Liver (tissue), 9 donors: Measurements from ENCODE around the gene VIL1. TPM values are rescaled to one million over a fixed set of nuclear protein-coding genes. Genes with fewer than 3 reads are reported as not detected.
A peak's percentile ranks its signal among the peaks of the same experiment; 100 is the strongest.

Experiments used
- DNase-seq: peaks from one replicate; pipeline ENCODE4 v3.0.0-alpha.2; 2017; ENCODE audit warnings: low spot score
- H3K27ac ChIP-seq, 2 donors: one replicate each; pipeline ENCODE4 v1.7.0; 2013; ENCODE audit warnings: inconsistent platforms in 2 of 2, low read length in 2 of 2, control low read depth in 1 of 2, low read depth in 1 of 2, mild to moderate bottlenecking in 1 of 2
- H3K27me3 ChIP-seq, 4 donors: one replicate each; pipeline versions ENCODE4 v1.6.1 to v1.7.0; 2013; ENCODE audit warnings: low read length in 3 of 4, inconsistent platforms in 1 of 4, mild to moderate bottlenecking in 1 of 4, moderate library complexity in 1 of 4; ENCODE audit not compliant: control insufficient read depth in 4 of 4, insufficient read depth in 4 of 4
- H3K36me3 ChIP-seq, 4 donors: one replicate each; pipeline versions ENCODE4 v1.6.1 to v1.7.0; 2013; ENCODE audit warnings: low read length in 3 of 4, mild to moderate bottlenecking in 3 of 4, low read depth in 1 of 4, moderate library complexity in 1 of 4; ENCODE audit not compliant: control insufficient read depth in 4 of 4, insufficient read depth in 3 of 4
- H3K4me1 ChIP-seq, 4 donors: one replicate each; pipeline versions ENCODE4 v1.6.1 to v1.7.0; 2013; ENCODE audit warnings: low read length in 3 of 4, mild to moderate bottlenecking in 3 of 4, moderate library complexity in 1 of 4; ENCODE audit not compliant: control insufficient read depth in 4 of 4, insufficient read depth in 4 of 4
- H3K4me3 ChIP-seq, 3 donors: one replicate each; pipeline versions ENCODE4 v1.6.1 to v1.7.0; 2013; ENCODE audit warnings: low read length in 3 of 3, control low read depth in 1 of 3, low read depth in 1 of 3, mild to moderate bottlenecking in 1 of 3
- H3K9ac ChIP-seq, 2 donors: one replicate each; pipeline ENCODE4 v1.7.0; 2013; ENCODE audit warnings: low read length in 2 of 2, mild to moderate bottlenecking in 2 of 2, moderate library complexity in 2 of 2, control low read depth in 1 of 2, low read depth in 1 of 2
- H3K9me3 ChIP-seq, 4 donors: one replicate each; pipeline versions ENCODE4 v1.6.1 to v1.7.0; 2013; ENCODE audit warnings: low read length in 3 of 4; ENCODE audit not compliant: control insufficient read depth in 4 of 4
- ATF3 ChIP-seq: IDR thresholded peaks from 2 replicates; pipeline ENCODE4 v1.6.1; 2016; ENCODE audit warnings: antibody characterized with exemption
- CTCF ChIP-seq: fragments of 150-350 bp; IDR thresholded peaks from 2 replicates; pipeline ENCODE4 v1.5.1; 2017; ENCODE audit warnings: improper control_type of control experiment, low read depth, low read length; ENCODE audit not compliant: missing input control
- EGR1 ChIP-seq, 2 donors: IDR thresholded peaks; 2 replicates each; pipeline ENCODE4 v1.6.1; 2016 to 2018; ENCODE audit warnings: antibody characterized with exemption in 2 of 2, low read depth in 2 of 2
- FOXA1 ChIP-seq: IDR thresholded peaks from 2 replicates; pipeline ENCODE4 v1.6.1; 2016; ENCODE audit warnings: antibody characterized with exemption
- FOXA2 ChIP-seq: IDR thresholded peaks from 2 replicates; pipeline ENCODE4 v1.6.1; 2016; ENCODE audit warnings: antibody characterized with exemption
- GABPA ChIP-seq, 2 donors: IDR thresholded peaks in 1 of 2; conservative IDR thresholded peaks in 1 of 2; 2 replicates each; pipeline ENCODE4 v1.6.1; 2016; ENCODE audit warnings: antibody characterized with exemption in 2 of 2, mild to moderate bottlenecking in 1 of 2, moderate library complexity in 1 of 2
- HNF4A ChIP-seq, 2 donors: conservative IDR thresholded peaks; 2 replicates each; pipeline ENCODE4 v1.6.1; 2016; ENCODE audit warnings: antibody characterized with exemption in 2 of 2, mild to moderate bottlenecking in 2 of 2
- HNF4G ChIP-seq: IDR thresholded peaks from 2 replicates; pipeline ENCODE4 v1.6.1; 2016; ENCODE audit warnings: antibody characterized with exemption
- JUND ChIP-seq, 2 donors: IDR thresholded peaks; 2 replicates each; pipeline ENCODE4 v1.6.1; 2016; ENCODE audit warnings: antibody characterized with exemption in 2 of 2
- MAX ChIP-seq: IDR thresholded peaks from 2 replicates; pipeline ENCODE4 v1.6.1; 2016; ENCODE audit warnings: antibody characterized with exemption
- NR2F2 ChIP-seq: IDR thresholded peaks from 2 replicates; pipeline ENCODE4 v1.6.1; 2016; ENCODE audit warnings: antibody characterized with exemption
- RAD21 ChIP-seq, 2 donors: IDR thresholded peaks; 2 replicates each; pipeline ENCODE4 v1.6.1; 2016; ENCODE audit warnings: antibody characterized with exemption in 2 of 2, mild to moderate bottlenecking in 2 of 2
- REST ChIP-seq: IDR thresholded peaks from 2 replicates; pipeline ENCODE4 v1.6.1; 2016; ENCODE audit warnings: antibody characterized with exemption, mild to moderate bottlenecking
- RXRA ChIP-seq, 2 donors: IDR thresholded peaks; 2 replicates each; pipeline ENCODE4 v1.6.1; 2017 to 2018; ENCODE audit warnings: antibody characterized with exemption in 2 of 2, mild to moderate bottlenecking in 1 of 2
- SP1 ChIP-seq: IDR thresholded peaks from 2 replicates; pipeline ENCODE4 v1.6.1; 2018; ENCODE audit warnings: antibody characterized with exemption, mild to moderate bottlenecking
- TAF1 ChIP-seq: conservative IDR thresholded peaks from 2 replicates; pipeline ENCODE4 v1.6.1; 2016; ENCODE audit warnings: antibody characterized with exemption, mild to moderate bottlenecking
- YY1 ChIP-seq: IDR thresholded peaks from 2 replicates; pipeline ENCODE4 v1.6.1; 2016; ENCODE audit warnings: antibody characterized with exemption, mild to moderate bottlenecking
- ZBTB33 ChIP-seq: IDR thresholded peaks from 2 replicates; pipeline ENCODE4 v1.6.1; 2016; ENCODE audit warnings: antibody characterized with exemption
- WGBS: extraction: QIAGEN DNeasy Blood & Tissue Kit; methylation state at CpG from one replicate; pipeline ENCODE4 v1.1.7; 2013; 5-methylcytosine and 5-hydroxymethylcytosine counted together
- polyA plus RNA-seq, 2 donors: library from polyadenylated mRNA; stranded (reverse) in 1 of 2; unstranded in 1 of 2; fragments of 200-250 nt in 1 of 2; fragments of >200 nt in 1 of 2; fragmentation: Nextera tagmentation in 1 of 2; extraction: Ambion mirVana in 1 of 2; gene quantifications; one replicate each; pipeline versions ENCODE4 v1.2.1 to v1.2.3, GENCODE V29; 2013 to 2015
- total RNA-seq, 2 donors: library from RNA; depleted of rRNA; stranded (reverse); fragments of >200 nt; gene quantifications; one replicate each; pipeline ENCODE4 v1.2.3, GENCODE V29; 2014
- donor health status: healthy.
- donor health status: healthy.
- donor health status: healthy.
- donor health status: healthy.
- donor health status: healthy.

Gene VIL1
- total and polyA plus RNA-seq, 4 donors, result 16.4 to 72.0 (median 31.6) TPM

GRCh38 chr2:218447072-218447471 lies 28.1 kb downstream of the VIL1 start:
- DNase-seq, result no peak

GRCh38 chr2:218448934-218449333 lies 30.0 kb downstream of the VIL1 start:
- H3K9me3 ChIP-seq, result no peaks in the 10 kb centered on the region
- peak overlapping the region in 1 of 2 donors; percentile 28 for H3K27ac ChIP-seq
- H3K27me3 ChIP-seq, result no peaks in the 10 kb centered on the region
- H3K9ac ChIP-seq, result no peak overlapping the region
- no peak overlapping the region for H3K4me3 ChIP-seq
- peaks cover 10 to 24% (median 12%) of the 10 kb centered on the region in 4 donors for H3K4me1 ChIP-seq
- 56% methylated on average over 3 of the region's 3 CpGs for WGBS
- H3K36me3 ChIP-seq, result peaks cover 7 to 35% (median 19%) of the 10 kb centered on the region in 4 donors
- TF ChIP-seq FOXA2 (peak; percentile 41), CTCF (no peak), GABPA (IDR thresholded peaks at IDR 0.05 in 1 of 2, conservative IDR thresholded peaks at IDR 0.05 in 1 of 2) (no peak), ZBTB33 (no peak), MAX (no peak), HNF4G (no peak), NR2F2 (no peak), FOXA1 (no peak), SP1 (no peak), ATF3 (peak; percentile 57), RXRA (IDR thresholded peaks at IDR 0.05) (peak in 1 of 2 donors; percentile 52), YY1 (no peak), REST (no peak), JUND (IDR thresholded peaks at IDR 0.05) (peak; percentile 75 to 95), TAF1 (no peak), RAD21 (IDR thresholded peaks at IDR 0.05) (no peak), HNF4A (conservative IDR thresholded peaks at IDR 0.05) (peak; percentile 43 to 78), EGR1 (IDR thresholded peaks at IDR 0.05; ENCODE audit: low read depth in 2 of 2) (no peak)
- no peak for DNase-seq

More at GRCh38 chr2:218447072-218447471, 28.1 kb downstream of the VIL1 start:
- no peaks in the 10 kb centered on the region for H3K27me3 ChIP-seq
- H3K9ac ChIP-seq, result no peak overlapping the region
- H3K27ac ChIP-seq, result no peak overlapping the region
- H3K4me3 ChIP-seq, result no peak overlapping the region
- H3K36me3 ChIP-seq, result peaks cover 4 to 39% (median 24%) of the 10 kb centered on the region in 4 donors
- WGBS, result 98% methylated on average over 2 of the region's 2 CpGs
- H3K4me1 ChIP-seq, result peaks cover 10 to 30% (median 12%) of the 10 kb centered on the region in 4 donors
- no peaks in the 10 kb centered on the region for H3K9me3 ChIP-seq
- no peak for TF ChIP-seq YY1
- no peak for TF ChIP-seq RXRA (IDR thresholded peaks at IDR 0.05)
